Astrocyte (in vitro differentiated cells and primary cell): ENCODE measurements around the gene NOC2L. TPM values are rescaled to one million over a fixed set of nuclear protein-coding genes. Genes with fewer than 3 reads are reported as not detected.
A peak's percentile ranks its signal among the peaks of the same experiment; 100 is the strongest.

Experiments
- DNase-seq: peaks from one replicate; pipeline ENCODE4 v3.0.0-alpha.2; 2010; ENCODE audit warnings: low read depth
- FAIRE-seq: peaks from 2 replicates; lab custom pipeline; 2011; peaks lifted over from hg19 to GRCh38; lab: Jason Lieb, UNC
- H2AFZ ChIP-seq: 2 replicates; pipeline ENCODE4 v1.6.0; 2012; ENCODE audit warnings: low read depth, low read length, inconsistent platforms
- H3K27ac ChIP-seq: 2 replicates; pipeline ENCODE4 v1.5.1; 2011; ENCODE audit warnings: low read depth, low read length, inconsistent platforms
- H3K27me3 ChIP-seq: 2 replicates; pipeline ENCODE4 v1.6.0; 2011; ENCODE audit warnings: low read length, inconsistent platforms; ENCODE audit not compliant: insufficient read depth
- H3K36me3 ChIP-seq: 2 replicates; pipeline ENCODE4 v1.5.1; 2011; ENCODE audit warnings: low read length, inconsistent platforms; ENCODE audit not compliant: insufficient read depth
- H3K4me1 ChIP-seq: 2 replicates; pipeline ENCODE4 v1.5.1; 2011; ENCODE audit warnings: low read length, inconsistent platforms; ENCODE audit not compliant: insufficient read depth
- H3K4me2 ChIP-seq: 2 replicates; pipeline ENCODE4 v1.6.0; 2012; ENCODE audit warnings: low read length, inconsistent platforms
- H3K4me3 ChIP-seq: 2 replicates; pipeline ENCODE4 v1.5.1; 2011; ENCODE audit warnings: low read depth, mild to moderate bottlenecking, low read length, inconsistent platforms; ENCODE audit not compliant: insufficient read depth
- H3K79me2 ChIP-seq: 2 replicates; pipeline ENCODE4 v1.6.0; 2012; ENCODE audit warnings: mild to moderate bottlenecking, low read length, inconsistent platforms; ENCODE audit not compliant: insufficient read depth
- H3K9ac ChIP-seq: 2 replicates; pipeline ENCODE4 v1.6.0; 2012; ENCODE audit warnings: mild to moderate bottlenecking, low read length, inconsistent platforms
- H3K9me3 ChIP-seq: 2 replicates; pipeline ENCODE4 v1.5.1; 2012; ENCODE audit warnings: low read depth, mild to moderate bottlenecking, low read length, inconsistent platforms; ENCODE audit not compliant: insufficient read depth
- H4K20me1 ChIP-seq: 2 replicates; pipeline ENCODE4 v1.6.0; 2012; ENCODE audit warnings: low read length, inconsistent platforms; ENCODE audit not compliant: insufficient read depth
- H3K27ac Mint-ChIP-seq: one replicate; pipeline ENCODE4 v1.8.0; 2021; ENCODE audit warnings: mild to moderate bottlenecking, mixed read lengths; ENCODE audit not compliant: unreplicated experiment
- H3K27me3 Mint-ChIP-seq: one replicate; pipeline ENCODE4 v1.8.0; 2021; ENCODE audit warnings: low read depth, mixed read lengths; ENCODE audit not compliant: unreplicated experiment
- H3K36me3 Mint-ChIP-seq: one replicate; pipeline ENCODE4 v1.8.0; 2021; ENCODE audit warnings: low read depth, mixed read lengths; ENCODE audit not compliant: unreplicated experiment
- H3K4me1 Mint-ChIP-seq: one replicate; pipeline ENCODE4 v1.8.0; 2021; ENCODE audit warnings: low read depth, mixed read lengths; ENCODE audit not compliant: unreplicated experiment
- H3K4me3 Mint-ChIP-seq: one replicate; pipeline ENCODE4 v1.8.0; 2021; ENCODE audit warnings: mild to moderate bottlenecking, moderate library complexity, mixed read lengths; ENCODE audit not compliant: unreplicated experiment
- H3K9me3 Mint-ChIP-seq: one replicate; pipeline ENCODE4 v1.8.0; 2021; ENCODE audit warnings: mild to moderate bottlenecking, mixed read lengths; ENCODE audit not compliant: unreplicated experiment
- EZH2 ChIP-seq: IDR thresholded peaks from 2 replicates; pipeline ENCODE4 v1.6.1; 2012; ENCODE audit warnings: mild to moderate bottlenecking, low read length, inconsistent platforms; ENCODE audit not compliant: insufficient read depth
- total RNA-seq: library from RNA; stranded (reverse); gene quantifications from 2 replicates; pipeline ENCODE4 v1.2.1, GENCODE V29; 2021
- TF ChIP-seq, protein P1 (sequence below): IDR thresholded peaks from 2 replicates; pipeline ENCODE4 v1.5.1; 2011; ENCODE audit warnings: low read depth, mild to moderate bottlenecking, inconsistent platforms, low read length, moderate library complexity; ENCODE audit not compliant: insufficient read depth

The NOC2L gene
- total RNA-seq, 1 donor from 2014 or later: 91.4 TPM

DNA sequence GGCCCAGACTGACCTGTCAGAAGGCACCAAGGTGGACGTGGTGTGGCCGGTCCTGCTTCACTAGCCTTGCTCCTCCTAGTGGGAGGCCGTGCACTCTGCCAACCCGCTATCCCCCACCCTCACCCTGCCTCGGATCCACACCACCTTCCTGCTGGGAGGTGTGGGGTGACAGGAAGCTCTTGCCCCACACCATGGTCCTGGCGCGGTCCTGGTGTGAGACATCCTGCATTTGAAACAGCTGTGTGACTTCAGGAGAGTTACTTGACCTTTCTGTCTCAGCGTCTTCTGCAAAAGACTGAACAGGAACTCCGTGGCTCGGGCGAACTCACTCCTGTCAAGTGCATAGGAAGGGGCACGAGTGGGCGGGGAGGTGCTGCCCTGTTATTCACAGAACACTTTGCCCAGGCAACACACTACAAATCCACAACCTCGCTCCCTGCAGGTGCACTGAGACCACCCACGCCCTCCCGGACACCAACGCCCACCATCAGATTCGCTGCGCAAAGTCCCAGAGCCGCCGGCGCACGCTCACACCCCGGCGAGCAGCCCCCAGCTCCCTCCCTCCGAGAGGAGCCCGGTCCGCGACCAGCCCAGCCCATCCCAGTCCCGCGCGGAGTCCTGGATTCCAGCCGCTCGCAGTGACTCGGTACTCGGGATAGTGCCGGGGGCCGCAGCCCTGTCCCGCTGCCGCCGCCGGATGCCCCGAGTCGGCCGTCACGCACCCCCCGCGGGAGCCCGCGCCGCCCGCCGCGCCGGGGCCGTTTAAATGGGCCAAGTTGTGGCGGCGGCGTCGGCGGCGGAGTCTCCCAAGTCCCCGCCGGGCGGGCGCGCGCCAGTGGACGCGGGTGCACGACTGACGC lies 35.7 kb downstream of the NOC2L start, which contains the start of gene SAMD11:
SAMD11 (plus strand) TSS at position 793 of the 860 bp plus-strand sequence. CDS start 509 bp downstream, outside the sequence.
- peak within 1 kb of the TSS; percentile 85 for H3K4me3 Mint-ChIP-seq
- no peaks in the 10 kb centered on the region for H3K79me2 ChIP-seq
- peaks cover 54% of the 10 kb centered on the region for H3K27me3 Mint-ChIP-seq
- FAIRE-seq (no peak), DNase-seq (peak; percentile 77)
- H3K27ac ChIP-seq: no peak within 1 kb of the TSS
- peak within 1 kb of the TSS; percentile 52 for H2AFZ ChIP-seq
- peaks cover 29% of the 10 kb centered on the region for H4K20me1 ChIP-seq
- no peaks in the 10 kb centered on the region for H3K9me3 Mint-ChIP-seq
- H3K9ac ChIP-seq: peak within 1 kb of the TSS; percentile 14
- peaks cover 4% of the 10 kb centered on the region for H3K4me1 Mint-ChIP-seq
- no peaks in the 10 kb centered on the region for H3K36me3 ChIP-seq
- no peaks in the 10 kb centered on the region for H3K9me3 ChIP-seq
- no peak for TF ChIP-seq EZH2
- TF ChIP-seq, protein P1, sequence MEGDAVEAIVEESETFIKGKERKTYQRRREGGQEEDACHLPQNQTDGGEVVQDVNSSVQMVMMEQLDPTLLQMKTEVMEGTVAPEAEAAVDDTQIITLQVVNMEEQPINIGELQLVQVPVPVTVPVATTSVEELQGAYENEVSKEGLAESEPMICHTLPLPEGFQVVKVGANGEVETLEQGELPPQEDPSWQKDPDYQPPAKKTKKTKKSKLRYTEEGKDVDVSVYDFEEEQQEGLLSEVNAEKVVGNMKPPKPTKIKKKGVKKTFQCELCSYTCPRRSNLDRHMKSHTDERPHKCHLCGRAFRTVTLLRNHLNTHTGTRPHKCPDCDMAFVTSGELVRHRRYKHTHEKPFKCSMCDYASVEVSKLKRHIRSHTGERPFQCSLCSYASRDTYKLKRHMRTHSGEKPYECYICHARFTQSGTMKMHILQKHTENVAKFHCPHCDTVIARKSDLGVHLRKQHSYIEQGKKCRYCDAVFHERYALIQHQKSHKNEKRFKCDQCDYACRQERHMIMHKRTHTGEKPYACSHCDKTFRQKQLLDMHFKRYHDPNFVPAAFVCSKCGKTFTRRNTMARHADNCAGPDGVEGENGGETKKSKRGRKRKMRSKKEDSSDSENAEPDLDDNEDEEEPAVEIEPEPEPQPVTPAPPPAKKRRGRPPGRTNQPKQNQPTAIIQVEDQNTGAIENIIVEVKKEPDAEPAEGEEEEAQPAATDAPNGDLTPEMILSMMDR: no peak
- peak within 1 kb of the TSS; percentile 51 for H3K4me3 ChIP-seq
- H3K27me3 ChIP-seq: peaks cover 18% of the 10 kb centered on the region
- peaks cover 2% of the 10 kb centered on the region for H3K36me3 Mint-ChIP-seq
- H3K27ac Mint-ChIP-seq: no peak within 1 kb of the TSS
- peak within 1 kb of the TSS; percentile 85 for H3K4me2 ChIP-seq
- H3K4me1 ChIP-seq: peaks cover 23% of the 10 kb centered on the region

DNA sequence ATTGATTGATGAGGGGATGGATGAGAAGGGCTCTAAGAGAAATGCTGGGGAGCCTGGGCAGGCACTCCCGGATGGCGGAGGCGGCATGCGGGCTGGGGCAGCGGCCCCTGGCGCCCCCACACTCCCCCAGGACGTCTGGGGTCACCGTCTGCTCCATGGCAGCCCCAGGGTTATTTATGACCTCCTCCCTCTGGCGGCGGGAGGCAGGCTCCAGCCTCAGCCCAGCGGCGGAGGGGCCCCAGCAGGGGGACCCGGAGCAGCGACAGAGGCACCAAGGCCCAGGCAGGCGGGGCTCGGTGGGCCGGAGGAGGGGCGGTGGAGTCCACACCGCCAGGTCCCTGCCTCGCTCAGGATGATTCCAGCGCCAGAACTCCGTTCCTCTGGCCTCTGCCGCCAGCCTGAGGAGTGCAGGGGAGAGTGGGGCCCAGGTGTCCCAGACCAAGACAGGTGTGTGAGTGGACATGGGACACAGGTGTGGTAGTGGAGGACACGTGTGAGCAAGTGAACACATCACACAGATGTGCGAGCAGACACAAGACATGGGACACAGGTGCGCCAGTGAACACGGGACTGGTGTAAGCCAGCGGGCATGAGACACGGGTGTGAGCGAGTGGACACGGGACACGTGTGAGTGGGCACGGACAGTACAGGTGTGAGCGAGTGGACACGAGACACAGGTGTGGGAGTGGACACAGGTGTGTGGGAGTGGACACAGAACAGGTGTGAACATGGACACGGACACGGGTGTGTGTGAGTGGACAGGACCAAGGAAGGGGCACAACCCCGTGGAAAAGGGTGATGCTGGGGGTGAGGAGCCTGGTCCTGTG lies 37.8 kb downstream of the NOC2L start:
- Mint-ChIP-seq H3K36me3 (no peaks in the 10 kb centered on the region), H3K4me1 (peaks cover 4% of the 10 kb centered on the region), H3K4me3 (peak overlapping the region; percentile 16), H3K9me3 (no peaks in the 10 kb centered on the region), H3K27me3 (peaks cover 56% of the 10 kb centered on the region), H3K27ac (no peak overlapping the region)
- no peak overlapping the region for H3K9ac ChIP-seq
- no peak for FAIRE-seq
- no peak overlapping the region for H2AFZ ChIP-seq
- H4K20me1 ChIP-seq: peaks cover 12% of the 10 kb centered on the region
- no peaks in the 10 kb centered on the region for H3K9me3 ChIP-seq
- H3K79me2 ChIP-seq: no peaks in the 10 kb centered on the region
- peak; percentile 59 for DNase-seq
- H3K4me3 ChIP-seq: no peak overlapping the region
- peak overlapping the region; percentile 65 for H3K4me2 ChIP-seq
- H3K36me3 ChIP-seq: no peaks in the 10 kb centered on the region
- TF ChIP-seq, protein P1: peak; percentile 15
- no peak for TF ChIP-seq EZH2
- H3K27ac ChIP-seq: no peak overlapping the region
- H3K4me1 ChIP-seq: peaks cover 22% of the 10 kb centered on the region
- peaks cover 25% of the 10 kb centered on the region for H3K27me3 ChIP-seq
